IMR-90 (cell line): ENCODE results near the gene ZNF354B. TPM values are rescaled to one million over a fixed set of nuclear protein-coding genes. Genes with fewer than 3 reads are reported as not detected.

Experiments
- ATAC-seq: fragments of 200-7000 bp; cut with Tn5 transposase; 2 replicates; pipeline ENCODE4 v1.9.1; 2020; ENCODE audit warnings: low read depth, mild to moderate bottlenecking, moderate library complexity
- BruUV-seq: library from RNA; stranded (reverse); fragments of 400-500 nt; replicated peaks from 2 replicates; lab custom pipeline; 2021; lab: Mats Ljungman, UMichigan
- CTCF ChIA-PET: fragments of 300-600 bp; formaldehyde crosslinking; extraction: SDS; loops from one replicate; lab custom pipeline; 2021; ENCODE audit warnings: antibody characterized with exemption; lab: Yijun Ruan, JAX
- POLR2A ChIA-PET: fragments of 300-600 bp; sonication (Branson Sonifier 250); formaldehyde crosslinking; loops from one replicate; lab custom pipeline; 2022; ENCODE audit warnings: antibody characterized with exemption; ENCODE audit not compliant: unreplicated experiment; lab: Charles Lee
- DNase-seq: peaks from one replicate; pipeline ENCODE4 v3.0.0; 2013
- H2AFZ ChIP-seq: replicated peaks from 2 replicates; pipeline ENCODE3; 2013; ENCODE audit warnings: low read length, mild to moderate bottlenecking; ENCODE audit not compliant: poor library complexity
- H2AK5ac ChIP-seq: 2 replicates; pipeline ENCODE4 v1.6.1; 2013; ENCODE audit warnings: low read depth, low read length, inconsistent platforms
- H2AK9ac ChIP-seq: replicated peaks from 2 replicates; pipeline ENCODE3; 2013; ENCODE audit warnings: mild to moderate bottlenecking, low read depth, low read length, moderate library complexity; ENCODE audit not compliant: poor library complexity
- H2BK120ac ChIP-seq: 2 replicates; pipeline ENCODE4 v1.6.1; 2013; ENCODE audit warnings: low read depth, low read length, inconsistent platforms
- H2BK15ac ChIP-seq: 3 replicates; pipeline ENCODE4 v1.6.1; 2013; ENCODE audit warnings: low read depth, low read length, inconsistent platforms
- H2BK20ac ChIP-seq: 2 replicates; pipeline ENCODE4 v1.6.1; 2013; ENCODE audit warnings: low read depth, mild to moderate bottlenecking, inconsistent platforms, low read length, moderate library complexity
- H2BK5ac ChIP-seq: 2 replicates; pipeline ENCODE4 v1.6.1; 2013; ENCODE audit warnings: mild to moderate bottlenecking, low read depth, low read length, inconsistent platforms; ENCODE audit not compliant: poor library complexity, severe bottlenecking
- H3K14ac ChIP-seq: replicated peaks from 2 replicates; pipeline ENCODE4 v1.6.1; 2013; ENCODE audit warnings: low read depth, low read length, inconsistent platforms
- H3K18ac ChIP-seq: 2 replicates; pipeline ENCODE4 v1.6.1; 2013; ENCODE audit warnings: low read depth, low read length, control low read depth
- H3K23ac ChIP-seq: 2 replicates; pipeline ENCODE4 v1.6.1; 2013; ENCODE audit warnings: low read depth, low read length, inconsistent platforms
- H3K27ac ChIP-seq: 2 replicates; pipeline ENCODE4 v1.5.1; 2013; ENCODE audit warnings: mild to moderate bottlenecking, control low read depth, low read length; ENCODE audit not compliant: insufficient read depth
- H3K27me3 ChIP-seq: 2 replicates; pipeline ENCODE4 v1.6.1; 2013; ENCODE audit warnings: low read length; ENCODE audit not compliant: control insufficient read depth, insufficient read depth
- H3K36me3 ChIP-seq: 2 replicates; pipeline ENCODE4 v1.6.1; 2013; ENCODE audit warnings: low read length, mixed read lengths; ENCODE audit not compliant: control insufficient read depth, insufficient read depth
- H3K4ac ChIP-seq: 2 replicates; pipeline ENCODE4 v1.6.1; 2013; ENCODE audit warnings: low read depth, low read length, inconsistent platforms
- H3K4me1 ChIP-seq: 2 replicates; pipeline ENCODE4 v1.6.1; 2013; ENCODE audit warnings: low read length, mixed read lengths; ENCODE audit not compliant: control insufficient read depth, insufficient read depth
- H3K4me2 ChIP-seq: 2 replicates; pipeline ENCODE4 v1.6.1; 2013; ENCODE audit warnings: low read depth, mild to moderate bottlenecking, control low read depth, low read length, moderate library complexity
- H3K4me3 ChIP-seq: 2 replicates; pipeline ENCODE4 v1.5.1; 2013; ENCODE audit warnings: low read depth, mild to moderate bottlenecking, control low read depth, low read length, moderate library complexity; ENCODE audit not compliant: insufficient read depth
- H3K56ac ChIP-seq: 2 replicates; pipeline ENCODE4 v1.6.1; 2013; ENCODE audit warnings: low read length, inconsistent platforms; ENCODE audit not compliant: insufficient read depth; ENCODE audit errors: extremely low read depth
- H3K79me1 ChIP-seq, 2 experiments: 2 replicates each; pipeline ENCODE4 v1.6.1; 2013; ENCODE audit warnings: low read length in 2 of 2, inconsistent platforms in 1 of 2, low read depth in 1 of 2
- H3K9ac ChIP-seq: 2 replicates; pipeline ENCODE4 v1.6.1; 2013; ENCODE audit warnings: low read depth, low read length, control low read depth
- H3K9me1 ChIP-seq: 2 replicates; pipeline ENCODE4 v1.6.1; 2013; ENCODE audit warnings: low read length, inconsistent platforms; ENCODE audit not compliant: insufficient read depth
- H3K9me3 ChIP-seq: 2 replicates; pipeline ENCODE4 v1.6.1; 2013; ENCODE audit warnings: low read length; ENCODE audit not compliant: control insufficient read depth, insufficient read depth
- H4K20me1 ChIP-seq: 2 replicates; pipeline ENCODE4 v1.6.1; 2013; ENCODE audit warnings: low read length, inconsistent platforms; ENCODE audit not compliant: insufficient read depth
- H4K5ac ChIP-seq: 2 replicates; pipeline ENCODE4 v1.6.1; 2013; ENCODE audit warnings: mild to moderate bottlenecking, low read depth, low read length, control low read depth
- H4K8ac ChIP-seq, 2 experiments: 2 replicates each; pipeline ENCODE4 v1.6.1; 2013; ENCODE audit warnings: low read depth in 2 of 2, low read length in 2 of 2, control low read depth in 1 of 2, inconsistent platforms in 1 of 2
- H4K91ac ChIP-seq: 2 replicates; pipeline ENCODE4 v1.6.1; 2013; ENCODE audit warnings: low read depth, low read length, inconsistent platforms; ENCODE audit not compliant: insufficient read depth
- BHLHE40 ChIP-seq: fragments of 150-350 bp; IDR thresholded peaks from 2 replicates; pipeline ENCODE4 v1.6.1; 2016; ENCODE audit warnings: mild to moderate bottlenecking, low read depth, low read length
- CEBPB ChIP-seq: IDR thresholded peaks from 2 replicates; pipeline ENCODE4 v1.6.1; 2012; ENCODE audit warnings: low read depth, low read length, improper control_type of control experiment
- CHD1 ChIP-seq: IDR thresholded peaks from 2 replicates; pipeline ENCODE4 v1.6.1; 2012; ENCODE audit warnings: low read depth, low read length, improper control_type of control experiment
- CTCF ChIP-seq: conservative IDR thresholded peaks from 2 replicates; pipeline ENCODE4 v1.5.1; 2012; ENCODE audit warnings: mild to moderate bottlenecking, low read depth, low read length, improper control_type of control experiment
- ELK1 ChIP-seq: fragments of 150-350 bp; IDR thresholded peaks from 2 replicates; pipeline ENCODE4 v1.6.1; 2016; ENCODE audit warnings: low read depth, mild to moderate bottlenecking, low read length, moderate library complexity, borderline replicate concordance
- FOS ChIP-seq: fragments of 150-350 bp; IDR thresholded peaks from 2 replicates; pipeline ENCODE4 v1.6.1; 2016; ENCODE audit warnings: low read depth, low read length
- MAFK ChIP-seq: IDR thresholded peaks from 2 replicates; pipeline ENCODE4 v1.6.1; 2012; ENCODE audit warnings: low read depth, low read length, improper control_type of control experiment
- MAZ ChIP-seq: IDR thresholded peaks from 2 replicates; pipeline ENCODE4 v1.6.1; 2012; ENCODE audit warnings: low read depth, mild to moderate bottlenecking, low read length, improper control_type of control experiment, moderate library complexity, borderline replicate concordance
- MXI1 ChIP-seq: IDR thresholded peaks from 2 replicates; pipeline ENCODE4 v1.6.1; 2012; ENCODE audit warnings: low read depth, mild to moderate bottlenecking, low read length, moderate library complexity, borderline replicate concordance
- NFE2L2 ChIP-seq: fragments of 150-350 bp; IDR thresholded peaks from 2 replicates; pipeline ENCODE4 v1.6.1; 2016; ENCODE audit warnings: low read depth, mild to moderate bottlenecking, low read length
- POLR2A ChIP-seq: IDR thresholded peaks from 2 replicates; pipeline ENCODE4 v1.6.1; 2012; ENCODE audit warnings: mild to moderate bottlenecking, low read depth, low read length
- RAD21 ChIP-seq: IDR thresholded peaks from 2 replicates; pipeline ENCODE4 v1.6.1; 2012; ENCODE audit warnings: low read length, improper control_type of control experiment
- RCOR1 ChIP-seq: IDR thresholded peaks from 2 replicates; pipeline ENCODE4 v1.6.1; 2012; ENCODE audit warnings: mild to moderate bottlenecking, low read length, improper control_type of control experiment; ENCODE audit not compliant: insufficient replicate concordance
- RFX5 ChIP-seq: IDR thresholded peaks from 2 replicates; pipeline ENCODE4 v1.8.0; 2012; ENCODE audit warnings: low read depth, mild to moderate bottlenecking, low read length, moderate library complexity
- SMC3 ChIP-seq: fragments of 150-350 bp; IDR thresholded peaks from 2 replicates; pipeline ENCODE4 v1.6.1; 2016; ENCODE audit warnings: low read depth, mild to moderate bottlenecking, antibody characterized with exemption, low read length, moderate library complexity
- USF2 ChIP-seq: fragments of 150-350 bp; IDR thresholded peaks from 2 replicates; pipeline ENCODE4 v1.6.1; 2017; ENCODE audit warnings: mild to moderate bottlenecking, antibody characterized with exemption, low read length, low read depth
- WGBS, 2 experiments: methylation state at CpG; one replicate each; pipeline versions ENCODE4 v1.1.5 to v1.1.7; 2013; ENCODE audit warnings: missing lambda C conversion rate in 2 of 2; ENCODE audit not compliant: insufficient read length in 1 of 2; ENCODE audit errors: extremely low coverage in 2 of 2; 5-methylcytosine and 5-hydroxymethylcytosine counted together
- dilution Hi-C: fragments of 300-500 bp; cut with HindIII; formaldehyde crosslinking; loops from one replicate; pipeline ENCODE4 v1.14.3; 2018; ENCODE audit warnings: low sequenced_read_pairs; ENCODE audit not compliant: unreplicated experiment
- in situ Hi-C: fragments of 300-500 bp; cut with MboI; formaldehyde crosslinking; loops from 3 replicates; pipeline ENCODE4 v1.14.3; 2019; ENCODE audit warnings: low sequenced_read_pairs, inconsistent platforms, mixed read lengths
- intact Hi-C: fragments of 100-400 bp; cut with micrococcal nuclease; formaldehyde crosslinking; loops from 2 replicates; pipeline ENCODE4 v1.10.0; 2022
- polyA plus RNA-seq, 3 experiments: library from polyadenylated mRNA; depleted of rRNA; stranded (reverse); fragments of >200 nt; gene quantifications; 2 replicates each; pipeline ENCODE4 v1.2.3, GENCODE V29; 2012; ENCODE audit warnings: low replicate concordance in 1 of 3
- total RNA-seq: library from RNA; depleted of rRNA; stranded (reverse); fragments of >200 nt; gene quantifications from 2 replicates; pipeline ENCODE4 v1.2.3, GENCODE V29; 2012

ZNF354B gene
- total and polyA plus RNA-seq, 2 of the 4 experiments (the other 2 are of a cell fraction), result 5.0 to 6.7 TPM

- CTCF ChIA-PET, result interaction anchor here (0.6 kb wide), 1 partner anchor 472 kb away, joined by 3 read pairs; no protein-coding TSS in a partner anchor
- in situ Hi-C loops, result no loop called here
- DNase-seq, result no peak
- Histone ChIP-seq H3K14ac (no peak overlapping the region), H3K79me1 (no peaks in the 10 kb centered on the region), H4K8ac (no peak overlapping the region), H4K91ac (no peak overlapping the region), H3K4me3 (no peak overlapping the region), H3K23ac (no peak overlapping the region), H2AK5ac (no peak overlapping the region), H3K27me3 (no peaks in the 10 kb centered on the region), H2BK120ac (no peak overlapping the region), H3K36me3 (no peaks in the 10 kb centered on the region), H2AK9ac (no peak overlapping the region), H3K9me3 (peaks cover 16% of the 10 kb centered on the region), H3K4me1 (no peaks in the 10 kb centered on the region), H2BK20ac (no peak overlapping the region), H4K5ac (no peak overlapping the region), H2BK5ac (no peak overlapping the region), H2AFZ (no peak overlapping the region), H4K20me1 (no peaks in the 10 kb centered on the region), H3K56ac (no peak overlapping the region), H3K9me1 (no peaks in the 10 kb centered on the region), H3K4me2 (no peak overlapping the region), H3K27ac (no peak overlapping the region), H3K4ac (no peak overlapping the region), H2BK15ac (no peak overlapping the region), H3K18ac (no peak overlapping the region), H3K9ac (no peak overlapping the region)
- dilution Hi-C loops, result no loop called here
- POLR2A ChIA-PET, result no interaction called here
- ATAC-seq, result no peak
- WGBS, 2 experiments, result no CpG with 5 or more reads among the region's 8 CpGs
- BruUV-seq, result no TSS peak
- TF ChIP-seq RCOR1 (no peak), FOS (no peak), BHLHE40 (no peak), NFE2L2 (no peak), RAD21 (no peak), CHD1 (no peak), ELK1 (no peak), POLR2A (no peak), MAZ (no peak), RFX5 (no peak), CTCF (no peak), CEBPB (no peak), SMC3 (no peak), MAFK (no peak), USF2 (no peak), MXI1 (no peak)
- intact Hi-C loops, result no loop called here
Observed at GRCh38 chr5:178817506-178817905, 42.2 kb upstream of the ZNF354B start.
